Lower leg skin (tissue), 3 donors: ENCODE results near the gene LAMA4.

Experiments used
- CTCF ChIP-seq, 3 donors: fragments of 450-650 bp; IDR thresholded peaks; one replicate each; pipeline ENCODE4 v1.5.1; 2016; ENCODE audit warnings: antibody characterized with exemption in 3 of 3, mild to moderate bottlenecking in 3 of 3, moderate library complexity in 2 of 3
- POLR2A ChIP-seq, 2 donors: fragments of 450-650 bp; IDR thresholded peaks; one replicate each; pipeline ENCODE4 v1.6.1; 2016 to 2017; ENCODE audit warnings: antibody characterized with exemption in 2 of 2, mild to moderate bottlenecking in 1 of 2, moderate library complexity in 1 of 2

- no peak for TF ChIP-seq CTCF (IDR thresholded peaks at IDR 0.05)
- TF ChIP-seq POLR2A (IDR thresholded peaks at IDR 0.05), result no peak
Measured at GRCh38 chr6:112218563-112218962, 35.8 kb downstream of the LAMA4 start.
